ENCODE measurements around the gene PTPN13. TPM values are rescaled to one million over a fixed set of nuclear protein-coding genes. Genes with fewer than 3 reads are reported as not detected.

PTPN13 gene
- total RNA-seq, 3 donors from 2014 or later (not counting 1 experiment from before 2014, with no cell fraction given), result 0.20 to 2.4 (median 0.40) TPM

GRCh38 chr4:86614865-86615264 lies 20.8 kb downstream of the PTPN13 start:
- no peak for TF ChIP-seq CTCF (IDR thresholded peaks at IDR 0.05)
- no peak overlapping the region for H3K4me3 ChIP-seq (ENCODE audit: low read length)
- intact Hi-C loops (cut with micrococcal nuclease), result no loop called here
- ATAC-seq (no peak), DNase-seq (no peak)
- no peaks in the 10 kb centered on the region for H3K4me1 ChIP-seq (ENCODE audit: control insufficient read depth, insufficient read depth, low read length)
- Mint-ChIP-seq H3K27ac (no peak overlapping the region), H3K9me3 (peaks cover 2% of the 10 kb centered on the region in 2 donors), H3K36me3 (no peaks in the 10 kb centered on the region), H3K4me1 (no peaks in the 10 kb centered on the region), H3K27me3 (ENCODE audit: low read depth in 2 of 2) (no peaks in the 10 kb centered on the region), H3K4me3 (no peak overlapping the region)
- H3K27ac ChIP-seq (ENCODE audit: low read length), result no peak overlapping the region
- 93% methylated on average over 2 of the region's 3 CpGs for WGBS (ENCODE audit: insufficient coverage)
- no peaks in the 10 kb centered on the region for H3K27me3 ChIP-seq (ENCODE audit: control insufficient read depth, insufficient read depth, low read length)
- no peaks in the 10 kb centered on the region for H3K36me3 ChIP-seq (ENCODE audit: control insufficient read depth, insufficient read depth, low read length)
- no peaks in the 10 kb centered on the region for H3K9me3 ChIP-seq (ENCODE audit: control insufficient read depth, insufficient read depth, low read length)

GRCh38 chr4:86615501-86615900 lies 21.4 kb downstream of the PTPN13 start:
- Histone ChIP-seq H3K27me3 (ENCODE audit: control insufficient read depth, insufficient read depth, low read length) (no peaks in the 10 kb centered on the region), H3K4me1 (ENCODE audit: control insufficient read depth, insufficient read depth, low read length) (no peaks in the 10 kb centered on the region), H3K36me3 (ENCODE audit: control insufficient read depth, insufficient read depth, low read length) (no peaks in the 10 kb centered on the region), H3K27ac (ENCODE audit: low read length) (no peak overlapping the region), H3K9me3 (ENCODE audit: control insufficient read depth, insufficient read depth, low read length) (no peaks in the 10 kb centered on the region), H3K4me3 (ENCODE audit: low read length) (no peak overlapping the region)
- Mint-ChIP-seq H3K27ac (no peak overlapping the region), H3K4me3 (no peak overlapping the region), H3K4me1 (no peaks in the 10 kb centered on the region), H3K27me3 (ENCODE audit: low read depth in 2 of 2) (no peaks in the 10 kb centered on the region), H3K9me3 (peaks cover 2% of the 10 kb centered on the region in 2 donors), H3K36me3 (no peaks in the 10 kb centered on the region)
- no peak for DNase-seq
- intact Hi-C loops (cut with micrococcal nuclease), result no loop called here
- TF ChIP-seq CTCF (IDR thresholded peaks at IDR 0.05), result no peak
- ATAC-seq, result no peak
- no CpG with 5 or more reads among the region's 1 CpG for WGBS (ENCODE audit: insufficient coverage)

GRCh38 chr4:86619656-86620055 lies 25.5 kb downstream of the PTPN13 start:
- DNase-seq, result no peak
- H3K4me3 ChIP-seq (ENCODE audit: low read length), result no peak overlapping the region
- no peaks in the 10 kb centered on the region for H3K27me3 Mint-ChIP-seq (ENCODE audit: low read depth in 2 of 2)
- no peak overlapping the region for H3K27ac Mint-ChIP-seq
- H3K4me1 Mint-ChIP-seq, result no peaks in the 10 kb centered on the region
- H3K36me3 ChIP-seq (ENCODE audit: control insufficient read depth, insufficient read depth, low read length), result no peaks in the 10 kb centered on the region
- ATAC-seq, result no peak
- no peaks in the 10 kb centered on the region for H3K36me3 Mint-ChIP-seq
- intact Hi-C loops (cut with micrococcal nuclease), result no loop called here
- no peak overlapping the region for H3K27ac ChIP-seq (ENCODE audit: low read length)
- H3K4me3 Mint-ChIP-seq, result no peak overlapping the region
- no peaks in the 10 kb centered on the region for H3K4me1 ChIP-seq (ENCODE audit: control insufficient read depth, insufficient read depth, low read length)
- no peaks in the 10 kb centered on the region for H3K9me3 ChIP-seq (ENCODE audit: control insufficient read depth, insufficient read depth, low read length)
- H3K27me3 ChIP-seq (ENCODE audit: control insufficient read depth, insufficient read depth, low read length), result no peaks in the 10 kb centered on the region
- H3K9me3 Mint-ChIP-seq, result peaks cover 2 to 4% of the 10 kb centered on the region in 2 donors
- no peak for TF ChIP-seq CTCF (IDR thresholded peaks at IDR 0.05)

- Histone ChIP-seq H3K4me3 (ENCODE audit: low read length) (no peak overlapping the region), H3K4me1 (ENCODE audit: control insufficient read depth, insufficient read depth, low read length) (no peaks in the 10 kb centered on the region), H3K36me3 (ENCODE audit: control insufficient read depth, insufficient read depth, low read length) (no peaks in the 10 kb centered on the region), H3K27ac (ENCODE audit: low read length) (no peak overlapping the region), H3K27me3 (ENCODE audit: control insufficient read depth, insufficient read depth, low read length) (no peaks in the 10 kb centered on the region), H3K9me3 (ENCODE audit: control insufficient read depth, insufficient read depth, low read length) (no peaks in the 10 kb centered on the region)
- Mint-ChIP-seq H3K4me1 (no peaks in the 10 kb centered on the region), H3K4me3 (no peak overlapping the region), H3K27me3 (ENCODE audit: low read depth in 2 of 2) (no peaks in the 10 kb centered on the region), H3K9me3 (peaks cover 2 to 6% of the 10 kb centered on the region in 2 donors), H3K36me3 (no peaks in the 10 kb centered on the region), H3K27ac (no peak overlapping the region)
- no CpG with 5 or more reads among the region's 1 CpG for WGBS (ENCODE audit: insufficient coverage)
- TF ChIP-seq CTCF (IDR thresholded peaks at IDR 0.05), result no peak
- ATAC-seq (no peak), DNase-seq (no peak)
- intact Hi-C loops (cut with micrococcal nuclease), result no loop called here
Measured at GRCh38 chr4:86621435-86621834, 27.3 kb downstream of the PTPN13 start.

Measured in natural killer cell (primary cell).